ENCODE measurements around the gene SLC13A2. TPM values are rescaled to one million over a fixed set of nuclear protein-coding genes. Genes with fewer than 3 reads are reported as not detected.

The SLC13A2 gene
- polyA plus RNA-seq, 4 donors: 40.5 to 320 (median 211) TPM

GRCh38 chr17:28480799-28481571 lies 7.5 kb downstream of the SLC13A2 start:
- peak; percentile 38 to 77 for DNase-seq
- peak overlapping the region; percentile 66 to 96 (median 91) for H3K27ac ChIP-seq (ENCODE audit: low read depth in 1 of 3, low read length in 2 of 3)

GRCh38 chr17:28482551-28483199 lies 9.2 kb downstream of the SLC13A2 start:
- DNase-seq (peak; percentile 74 to 98), FAIRE-seq (no peak)
- peaks cover 3 to 50% (median 7%) of the 10 kb centered on the region in 3 donors for H3K4me1 ChIP-seq (ENCODE audit: control insufficient read depth in 3 of 3, insufficient read depth in 2 of 3, low read depth in 1 of 3, low read length in 2 of 3)
- no peaks in the 10 kb centered on the region for H3K9me3 ChIP-seq (ENCODE audit: control insufficient read depth in 2 of 2, insufficient read depth in 1 of 2, low read depth in 1 of 2, low read length in 1 of 2)
- 18 to 59% (median 48%) methylated on average over 10 of the region's 10 CpGs for WGBS, 3 donors
- no peaks in the 10 kb centered on the region for H3K27me3 ChIP-seq (ENCODE audit: control insufficient read depth in 3 of 3, insufficient read depth in 3 of 3, low read length in 3 of 3)
- H3K27ac ChIP-seq (ENCODE audit: low read depth in 1 of 3, low read length in 2 of 3): peak overlapping the region in 2 of 3 donors; percentile 85 to 96
- peaks cover 0 to 7% (median 7%) of the 10 kb centered on the region in 3 donors for H3K36me3 ChIP-seq (ENCODE audit: control insufficient read depth in 3 of 3, insufficient read depth in 2 of 3, low read depth in 1 of 3, low read length in 3 of 3)
- no peak overlapping the region for H3K4me3 ChIP-seq (ENCODE audit: low read depth in 1 of 3, low read length in 3 of 3)

More at GRCh38 chr17:28480799-28481571, 7.5 kb downstream of the SLC13A2 start:
- no peaks in the 10 kb centered on the region for H3K9me3 ChIP-seq (ENCODE audit: control insufficient read depth in 2 of 2, insufficient read depth in 1 of 2, low read depth in 1 of 2, low read length in 1 of 2)
- peak overlapping the region in 1 of 3 donors; percentile 4 for H3K4me3 ChIP-seq (ENCODE audit: low read depth in 1 of 3, low read length in 3 of 3)
- 30 to 61% (median 45%) methylated on average over 10 of the region's 10 CpGs for WGBS, 3 donors
- H3K27me3 ChIP-seq (ENCODE audit: control insufficient read depth in 3 of 3, insufficient read depth in 3 of 3, low read length in 3 of 3): no peaks in the 10 kb centered on the region
- H3K4me1 ChIP-seq (ENCODE audit: control insufficient read depth in 3 of 3, insufficient read depth in 2 of 3, low read depth in 1 of 3, low read length in 2 of 3): peaks cover 3 to 43% (median 7%) of the 10 kb centered on the region in 3 donors
- peaks cover 0 to 7% (median 3%) of the 10 kb centered on the region in 3 donors for H3K36me3 ChIP-seq (ENCODE audit: control insufficient read depth in 3 of 3, insufficient read depth in 2 of 3, low read depth in 1 of 3, low read length in 3 of 3)
- no peak for FAIRE-seq

GRCh38 chr17:28484296-28484695 lies 10.9 kb downstream of the SLC13A2 start:
- Histone ChIP-seq H3K9me3 (ENCODE audit: control insufficient read depth in 2 of 2, insufficient read depth in 1 of 2, low read depth in 1 of 2, low read length in 1 of 2) (no peaks in the 10 kb centered on the region), H3K36me3 (ENCODE audit: control insufficient read depth in 3 of 3, insufficient read depth in 2 of 3, low read depth in 1 of 3, low read length in 3 of 3) (peaks cover 0 to 15% (median 11%) of the 10 kb centered on the region in 3 donors), H3K4me1 (ENCODE audit: control insufficient read depth in 3 of 3, insufficient read depth in 2 of 3, low read depth in 1 of 3, low read length in 2 of 3) (peaks cover 3 to 66% (median 7%) of the 10 kb centered on the region in 3 donors), H3K27ac (ENCODE audit: low read depth in 1 of 3, low read length in 2 of 3) (no peak overlapping the region), H3K27me3 (ENCODE audit: control insufficient read depth in 3 of 3, insufficient read depth in 3 of 3, low read length in 3 of 3) (no peaks in the 10 kb centered on the region), H3K4me3 (ENCODE audit: low read depth in 1 of 3, low read length in 3 of 3) (no peak overlapping the region)
- WGBS, 3 donors: 52 to 56% (median 56%) methylated on average over 2 of the region's 2 CpGs
- DNase-seq (no peak), FAIRE-seq (no peak)

- no peak overlapping the region for H3K4me3 ChIP-seq (ENCODE audit: low read depth in 1 of 3, low read length in 3 of 3)
- H3K36me3 ChIP-seq (ENCODE audit: control insufficient read depth in 3 of 3, insufficient read depth in 2 of 3, low read depth in 1 of 3, low read length in 3 of 3): peaks cover 0 to 15% (median 12%) of the 10 kb centered on the region in 3 donors
- DNase-seq (no peak), FAIRE-seq (no peak)
- no peaks in the 10 kb centered on the region for H3K9me3 ChIP-seq (ENCODE audit: control insufficient read depth in 2 of 2, insufficient read depth in 1 of 2, low read depth in 1 of 2, low read length in 1 of 2)
- peaks cover 3 to 68% (median 7%) of the 10 kb centered on the region in 3 donors for H3K4me1 ChIP-seq (ENCODE audit: control insufficient read depth in 3 of 3, insufficient read depth in 2 of 3, low read depth in 1 of 3, low read length in 2 of 3)
- no peaks in the 10 kb centered on the region for H3K27me3 ChIP-seq (ENCODE audit: control insufficient read depth in 3 of 3, insufficient read depth in 3 of 3, low read length in 3 of 3)
- H3K27ac ChIP-seq (ENCODE audit: low read depth in 1 of 3, low read length in 2 of 3): no peak overlapping the region
- WGBS, 3 donors: 85 to 96% (median 95%) methylated on average over 3 of the region's 3 CpGs
Measured at GRCh38 chr17:28485049-28485448, 11.6 kb downstream of the SLC13A2 start.

- Histone ChIP-seq H3K36me3 (ENCODE audit: control insufficient read depth in 3 of 3, insufficient read depth in 2 of 3, low read depth in 1 of 3, low read length in 3 of 3) (peaks cover 0 to 33% (median 24%) of the 10 kb centered on the region in 3 donors), H3K27ac (ENCODE audit: low read depth in 1 of 3, low read length in 2 of 3) (peak overlapping the region in 1 of 3 donors; percentile 70), H3K27me3 (ENCODE audit: control insufficient read depth in 3 of 3, insufficient read depth in 3 of 3, low read length in 3 of 3) (no peaks in the 10 kb centered on the region), H3K4me1 (ENCODE audit: control insufficient read depth in 3 of 3, insufficient read depth in 2 of 3, low read depth in 1 of 3, low read length in 2 of 3) (peaks cover 0 to 43% (median 7%) of the 10 kb centered on the region in 3 donors), H3K9me3 (ENCODE audit: control insufficient read depth in 2 of 2, insufficient read depth in 1 of 2, low read depth in 1 of 2, low read length in 1 of 2) (no peaks in the 10 kb centered on the region), H3K4me3 (ENCODE audit: low read depth in 1 of 3, low read length in 3 of 3) (no peak overlapping the region)
- DNase-seq (peak in 1 of 2 donors; percentile 83), FAIRE-seq (no peak)
- WGBS, 3 donors: 39 to 61% (median 45%) methylated on average over 5 of the region's 5 CpGs
Measured at GRCh38 chr17:28487881-28488532, 14.6 kb downstream of the SLC13A2 start.

DNA sequence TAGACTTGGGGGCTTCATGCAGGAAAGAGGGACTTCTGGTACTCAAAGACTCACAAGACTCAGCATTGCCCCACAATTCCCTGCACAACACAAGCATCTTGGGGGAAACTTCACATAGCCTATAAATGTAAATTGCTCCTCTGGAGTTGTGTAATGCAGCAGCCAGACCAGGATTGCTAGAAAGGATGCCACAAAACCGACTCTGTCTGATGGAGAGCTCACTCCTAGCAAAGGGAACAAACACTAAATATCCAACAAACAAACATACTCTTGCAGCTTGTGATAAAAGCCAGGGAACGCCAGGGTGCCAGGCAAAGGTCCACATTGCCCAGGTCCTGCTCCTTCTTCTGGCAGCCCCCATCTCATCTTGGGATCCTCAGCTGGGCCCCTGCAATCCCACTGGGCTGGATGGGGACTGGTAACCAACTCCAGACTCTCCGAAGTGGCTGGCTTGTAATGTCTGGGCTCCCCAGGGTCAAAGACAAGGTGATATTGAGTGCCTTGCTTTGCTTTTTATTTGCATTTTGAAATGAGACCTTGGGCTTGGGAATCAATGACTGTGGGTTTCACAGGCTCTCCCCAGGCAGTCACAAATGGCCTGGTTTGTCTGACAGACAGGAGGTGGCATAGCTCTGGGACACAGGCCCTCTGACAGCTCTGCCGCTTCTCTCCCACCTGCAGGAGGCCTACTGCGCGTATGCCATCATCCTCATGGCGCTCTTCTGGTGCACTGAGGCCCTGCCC lies 15.3 kb downstream of the SLC13A2 start:
- Histone ChIP-seq H3K27me3 (ENCODE audit: control insufficient read depth in 3 of 3, insufficient read depth in 3 of 3, low read length in 3 of 3) (no peaks in the 10 kb centered on the region), H3K4me1 (ENCODE audit: control insufficient read depth in 3 of 3, insufficient read depth in 2 of 3, low read depth in 1 of 3, low read length in 2 of 3) (peaks cover 0 to 41% (median 5%) of the 10 kb centered on the region in 3 donors), H3K36me3 (ENCODE audit: control insufficient read depth in 3 of 3, insufficient read depth in 2 of 3, low read depth in 1 of 3, low read length in 3 of 3) (peaks cover 0 to 39% (median 24%) of the 10 kb centered on the region in 3 donors), H3K9me3 (ENCODE audit: control insufficient read depth in 2 of 2, insufficient read depth in 1 of 2, low read depth in 1 of 2, low read length in 1 of 2) (no peaks in the 10 kb centered on the region), H3K27ac (ENCODE audit: low read depth in 1 of 3, low read length in 2 of 3) (peak overlapping the region in 1 of 3 donors; percentile 70), H3K4me3 (ENCODE audit: low read depth in 1 of 3, low read length in 3 of 3) (no peak overlapping the region)
- DNase-seq: no peak
- 70 to 78% (median 71%) methylated on average over 7 of the region's 7 CpGs for WGBS, 3 donors
- FAIRE-seq: no peak

GRCh38 chr17:28491286-28491685 lies 17.8 kb downstream of the SLC13A2 start:
- DNase-seq: no peak
- Histone ChIP-seq H3K4me1 (ENCODE audit: control insufficient read depth in 3 of 3, insufficient read depth in 2 of 3, low read depth in 1 of 3, low read length in 2 of 3) (peaks cover 0 to 34% (median 0%) of the 10 kb centered on the region in 3 donors), H3K36me3 (ENCODE audit: control insufficient read depth in 3 of 3, insufficient read depth in 2 of 3, low read depth in 1 of 3, low read length in 3 of 3) (peaks cover 0 to 56% (median 24%) of the 10 kb centered on the region in 3 donors), H3K4me3 (ENCODE audit: low read depth in 1 of 3, low read length in 3 of 3) (no peak overlapping the region), H3K27ac (ENCODE audit: low read depth in 1 of 3, low read length in 2 of 3) (no peak overlapping the region), H3K27me3 (ENCODE audit: control insufficient read depth in 3 of 3, insufficient read depth in 3 of 3, low read length in 3 of 3) (no peaks in the 10 kb centered on the region), H3K9me3 (ENCODE audit: control insufficient read depth in 2 of 2, insufficient read depth in 1 of 2, low read depth in 1 of 2, low read length in 1 of 2) (no peaks in the 10 kb centered on the region)
- WGBS, 3 donors: 89 to 95% (median 89%) methylated on average over 11 of the region's 11 CpGs
- no peak for FAIRE-seq

Data from small intestine (tissue), 7 donors.